Activated T-cell treated with anti-CD3 and anti-CD28 coated beads, Interleukin-2, amount 50 U/mL, for 24 hours (primary cell): ENCODE data around the gene BCKDHB.

Experiments
- DNase-seq: peaks from one replicate; pipeline ENCODE4 v3.0.0-alpha.2; 2020
- H3K27ac Mint-ChIP-seq: 2 replicates; pipeline ENCODE4 v1.8.0; 2020; ENCODE audit warnings: mild to moderate bottlenecking, mixed read lengths
- H3K27me3 Mint-ChIP-seq: 2 replicates; pipeline ENCODE4 v1.8.0; 2020; ENCODE audit warnings: mixed read lengths
- H3K36me3 Mint-ChIP-seq: 2 replicates; pipeline ENCODE4 v1.8.0; 2020; ENCODE audit warnings: low read depth, mixed read lengths
- H3K4me1 Mint-ChIP-seq: 2 replicates; pipeline ENCODE4 v1.8.0; 2020; ENCODE audit warnings: low read depth, mixed read lengths
- H3K4me3 Mint-ChIP-seq: 2 replicates; pipeline ENCODE4 v1.8.0; 2020; ENCODE audit warnings: mild to moderate bottlenecking, moderate library complexity, mixed read lengths
- H3K9me3 Mint-ChIP-seq: 2 replicates; pipeline ENCODE4 v1.8.0; 2020; ENCODE audit warnings: mixed read lengths

The BCKDHB gene

GRCh38 chr6:80356545-80356944 is 250.1 kb downstream of the BCKDHB start:
- DNase-seq, result no peak
- Mint-ChIP-seq H3K36me3 (peaks cover 6% of the 10 kb centered on the region), H3K27me3 (no peaks in the 10 kb centered on the region), H3K9me3 (no peaks in the 10 kb centered on the region), H3K27ac (no peak overlapping the region), H3K4me3 (no peak overlapping the region), H3K4me1 (no peaks in the 10 kb centered on the region)

- Mint-ChIP-seq H3K4me1 (no peaks in the 10 kb centered on the region), H3K27me3 (no peaks in the 10 kb centered on the region), H3K4me3 (no peak overlapping the region), H3K36me3 (peaks cover 6% of the 10 kb centered on the region), H3K27ac (no peak overlapping the region), H3K9me3 (no peaks in the 10 kb centered on the region)
- DNase-seq, result no peak
Measured at GRCh38 chr6:80357081-80357480, 250.6 kb downstream of the BCKDHB start.

GRCh38 chr6:80357674-80358073 is 251.2 kb downstream of the BCKDHB start:
- H3K9me3 Mint-ChIP-seq, result no peaks in the 10 kb centered on the region

DNA sequence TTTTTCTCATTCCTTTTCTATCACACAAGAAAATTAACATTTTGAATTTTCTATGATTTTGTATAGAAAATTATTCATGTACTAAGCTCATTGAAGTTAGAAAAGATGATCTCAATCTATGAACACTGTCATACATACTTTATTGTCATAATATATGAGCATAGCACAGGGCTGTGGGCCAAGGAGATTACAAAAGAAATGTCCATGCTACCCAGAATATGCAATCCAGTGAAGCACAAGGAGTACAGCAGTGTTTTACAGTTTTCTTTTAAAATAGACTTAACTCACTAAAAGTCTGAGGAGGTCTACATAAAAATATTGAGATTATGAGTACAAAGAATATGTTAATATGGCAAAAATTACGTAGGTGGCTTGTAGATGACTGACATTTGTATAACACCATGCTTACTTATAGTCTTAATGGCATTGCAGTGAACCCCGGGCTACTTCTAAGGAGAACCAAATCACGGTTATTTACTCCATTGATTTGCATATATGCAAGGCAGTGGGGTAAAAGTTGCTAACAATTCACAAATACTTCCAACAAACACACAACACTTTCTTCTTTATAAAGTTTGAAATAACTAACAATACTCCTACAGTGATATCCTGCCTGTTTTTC is 257.1 kb downstream of the BCKDHB start:
- Mint-ChIP-seq H3K27ac (no peak overlapping the region), H3K4me3 (no peak overlapping the region), H3K36me3 (no peaks in the 10 kb centered on the region), H3K9me3 (no peaks in the 10 kb centered on the region), H3K27me3 (no peaks in the 10 kb centered on the region), H3K4me1 (no peaks in the 10 kb centered on the region)
- no peak for DNase-seq

More at GRCh38 chr6:80357674-80358073, 251.2 kb downstream of the BCKDHB start:
- peaks cover 6% of the 10 kb centered on the region for H3K36me3 Mint-ChIP-seq
- H3K4me1 Mint-ChIP-seq, result no peaks in the 10 kb centered on the region
- H3K4me3 Mint-ChIP-seq, result no peak overlapping the region
- H3K27me3 Mint-ChIP-seq, result no peaks in the 10 kb centered on the region
- DNase-seq, result no peak
- no peak overlapping the region for H3K27ac Mint-ChIP-seq

- Mint-ChIP-seq H3K27me3 (no peaks in the 10 kb centered on the region), H3K36me3 (no peaks in the 10 kb centered on the region), H3K27ac (no peak overlapping the region), H3K9me3 (no peaks in the 10 kb centered on the region), H3K4me3 (no peak overlapping the region), H3K4me1 (no peaks in the 10 kb centered on the region)
- no peak for DNase-seq
Measured at GRCh38 chr6:80364149-80364548, 257.7 kb downstream of the BCKDHB start.

DNA sequence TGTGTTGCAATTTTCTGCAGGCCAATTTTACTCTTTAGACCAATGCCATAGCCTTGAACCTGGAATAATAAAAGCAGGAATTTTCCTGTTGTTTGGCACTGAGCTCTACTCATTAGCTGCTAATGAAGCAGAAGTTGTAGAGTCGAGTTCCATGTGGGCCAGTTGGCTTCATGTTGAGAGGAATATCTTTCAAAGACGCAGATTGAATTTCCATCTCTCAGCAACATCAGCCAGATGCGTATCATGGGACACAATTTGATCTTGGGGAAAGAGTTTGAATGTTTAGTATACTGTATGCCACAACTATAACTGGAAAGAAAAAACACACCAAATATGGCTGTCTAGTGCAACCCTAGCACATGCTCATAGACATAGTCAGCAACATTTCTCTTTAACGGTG is 259.6 kb downstream of the BCKDHB start:
- H3K27me3 Mint-ChIP-seq, result no peaks in the 10 kb centered on the region
- no peaks in the 10 kb centered on the region for H3K36me3 Mint-ChIP-seq
- H3K4me1 Mint-ChIP-seq, result no peaks in the 10 kb centered on the region
- no peak overlapping the region for H3K27ac Mint-ChIP-seq
- H3K9me3 Mint-ChIP-seq, result no peaks in the 10 kb centered on the region
- H3K4me3 Mint-ChIP-seq, result no peak overlapping the region
- DNase-seq, result no peak

GRCh38 chr6:80366714-80367113 is 260.2 kb downstream of the BCKDHB start:
- Mint-ChIP-seq H3K4me1 (no peaks in the 10 kb centered on the region), H3K4me3 (no peak overlapping the region), H3K27me3 (no peaks in the 10 kb centered on the region), H3K27ac (no peak overlapping the region), H3K36me3 (no peaks in the 10 kb centered on the region), H3K9me3 (peaks cover 3% of the 10 kb centered on the region)
- no peak for DNase-seq

DNA sequence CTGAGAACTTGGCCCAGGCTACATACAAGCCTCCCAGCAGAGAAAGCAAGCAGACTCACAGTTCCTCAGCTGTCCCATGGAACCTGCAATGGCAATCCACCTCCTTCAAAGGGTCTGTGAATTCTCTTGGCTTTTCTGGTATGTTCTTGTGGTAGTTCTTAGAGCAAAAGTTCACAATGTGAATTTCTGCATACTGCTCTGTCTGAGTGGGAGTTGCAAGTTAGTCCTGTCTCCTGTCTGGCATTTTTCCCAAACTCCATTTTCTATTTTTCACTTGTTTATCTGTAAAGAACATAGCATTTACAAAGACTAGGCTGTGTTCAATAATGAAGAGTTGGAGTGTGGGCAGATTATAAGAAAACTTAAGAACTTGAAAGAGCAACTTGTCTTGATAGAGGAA is 269.9 kb downstream of the BCKDHB start:
- Mint-ChIP-seq H3K4me1 (no peaks in the 10 kb centered on the region), H3K36me3 (no peaks in the 10 kb centered on the region), H3K27me3 (no peaks in the 10 kb centered on the region), H3K9me3 (peaks cover under 1% of the 10 kb centered on the region), H3K27ac (no peak overlapping the region), H3K4me3 (no peak overlapping the region)
- no peak for DNase-seq

GRCh38 chr6:80380566-80380965 is 274.1 kb downstream of the BCKDHB start:
- Mint-ChIP-seq H3K27me3 (no peaks in the 10 kb centered on the region), H3K4me1 (no peaks in the 10 kb centered on the region), H3K4me3 (no peak overlapping the region), H3K9me3 (no peaks in the 10 kb centered on the region), H3K36me3 (no peaks in the 10 kb centered on the region), H3K27ac (no peak overlapping the region)
- no peak for DNase-seq

GRCh38 chr6:80382811-80383210 is 276.3 kb downstream of the BCKDHB start:
- Mint-ChIP-seq H3K4me3 (no peak overlapping the region), H3K27me3 (no peaks in the 10 kb centered on the region), H3K36me3 (no peaks in the 10 kb centered on the region), H3K27ac (no peak overlapping the region), H3K4me1 (no peaks in the 10 kb centered on the region), H3K9me3 (no peaks in the 10 kb centered on the region)
- DNase-seq, result no peak

DNA sequence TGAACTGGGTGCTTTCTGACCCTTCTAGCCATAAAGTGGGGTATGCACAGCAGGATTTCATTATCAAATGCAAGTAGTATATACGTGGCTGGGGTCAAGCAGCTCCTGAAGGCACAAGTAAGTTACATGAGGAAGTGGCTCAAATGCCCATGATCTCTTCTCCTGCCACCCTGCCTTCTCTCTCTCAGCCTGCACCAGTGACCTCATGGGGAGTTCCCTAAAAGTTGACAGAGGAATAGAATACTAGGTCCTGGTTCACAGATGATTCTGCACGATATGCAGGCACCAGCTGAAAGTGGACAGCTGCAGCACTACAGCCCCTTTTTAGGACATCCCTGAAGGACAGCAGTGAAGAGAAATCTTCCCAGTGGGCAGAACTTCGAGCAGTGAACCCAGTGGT is 282.0 kb downstream of the BCKDHB start:
- H3K4me3 Mint-ChIP-seq, result no peak overlapping the region
- H3K9me3 Mint-ChIP-seq, result no peaks in the 10 kb centered on the region
- H3K4me1 Mint-ChIP-seq, result no peaks in the 10 kb centered on the region
- no peaks in the 10 kb centered on the region for H3K27me3 Mint-ChIP-seq
- DNase-seq, result no peak
- peaks cover 5% of the 10 kb centered on the region for H3K36me3 Mint-ChIP-seq
- no peak overlapping the region for H3K27ac Mint-ChIP-seq
